Stimulated activated CD8-positive, alpha-beta memory T cell treated with anti-CD3 and anti-CD28 coated beads, Interleukin-4, amount 100 ng/mL, for 4 hours (primary cell): ENCODE results near the gene CARS2.
"Not testable (repeated sequence)": the region's sequence is repeated elsewhere in the genome, so short reads cannot be mapped to it uniquely, and the experiment has no call there.

Source experiments
- DNase-seq, 2 donors: peaks; one replicate each; pipeline ENCODE4 v3.0.0-alpha.2; 2020; ENCODE audit warnings: low read depth in 2 of 2, low spot score in 1 of 2

CARS2 gene

GRCh38 chr13:110624766-110625756 is 80.9 kb downstream of the CARS2 start:
- DNase-seq: no peak

- DNase-seq: no peak
Measured at GRCh38 chr13:110620596-110620995, 85.3 kb downstream of the CARS2 start.

DNA sequence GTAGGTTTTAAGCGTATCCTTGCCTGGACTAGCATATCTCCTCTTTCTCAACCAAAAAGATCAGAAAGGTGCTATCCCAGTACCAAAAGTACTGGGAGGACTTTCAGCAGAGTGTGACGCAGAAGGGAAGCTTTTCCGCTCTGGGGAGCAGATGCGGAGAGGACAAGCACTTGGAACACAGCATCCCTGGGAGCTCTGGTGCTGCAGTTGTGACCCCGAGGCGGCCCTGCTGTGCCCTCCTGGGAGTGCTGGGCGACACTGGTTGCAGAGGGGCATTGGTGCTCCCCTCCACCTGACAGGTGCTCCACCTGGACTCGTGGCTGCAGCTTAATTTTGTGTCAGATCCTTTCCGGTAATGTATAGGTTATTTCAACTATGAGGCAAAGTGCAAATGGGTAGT is 87.1 kb downstream of the CARS2 start:
- no peak for DNase-seq

DNA sequence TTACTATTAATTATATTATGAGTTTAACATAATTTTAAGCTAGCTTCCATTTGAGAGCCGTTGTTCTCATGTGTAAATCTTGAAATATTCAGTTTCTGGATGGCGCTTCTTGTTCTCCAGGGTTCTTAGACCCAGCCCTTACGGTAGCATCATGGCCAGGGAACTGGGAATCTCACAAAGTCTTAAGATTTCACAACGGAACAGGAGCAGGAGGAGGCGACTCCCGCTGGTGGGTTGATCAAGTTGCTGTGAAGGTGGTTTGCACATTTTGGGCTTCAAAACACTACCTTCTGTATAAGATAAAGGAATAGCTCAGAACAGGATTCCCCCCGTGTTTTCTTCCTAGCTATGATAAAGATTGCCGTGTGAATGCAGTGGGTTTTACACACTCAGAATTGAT is 87.7 kb downstream of the CARS2 start:
- no peak for DNase-seq

GRCh38 chr13:110617321-110618072 is 88.4 kb downstream of the CARS2 start:
- no peak for DNase-seq

DNA sequence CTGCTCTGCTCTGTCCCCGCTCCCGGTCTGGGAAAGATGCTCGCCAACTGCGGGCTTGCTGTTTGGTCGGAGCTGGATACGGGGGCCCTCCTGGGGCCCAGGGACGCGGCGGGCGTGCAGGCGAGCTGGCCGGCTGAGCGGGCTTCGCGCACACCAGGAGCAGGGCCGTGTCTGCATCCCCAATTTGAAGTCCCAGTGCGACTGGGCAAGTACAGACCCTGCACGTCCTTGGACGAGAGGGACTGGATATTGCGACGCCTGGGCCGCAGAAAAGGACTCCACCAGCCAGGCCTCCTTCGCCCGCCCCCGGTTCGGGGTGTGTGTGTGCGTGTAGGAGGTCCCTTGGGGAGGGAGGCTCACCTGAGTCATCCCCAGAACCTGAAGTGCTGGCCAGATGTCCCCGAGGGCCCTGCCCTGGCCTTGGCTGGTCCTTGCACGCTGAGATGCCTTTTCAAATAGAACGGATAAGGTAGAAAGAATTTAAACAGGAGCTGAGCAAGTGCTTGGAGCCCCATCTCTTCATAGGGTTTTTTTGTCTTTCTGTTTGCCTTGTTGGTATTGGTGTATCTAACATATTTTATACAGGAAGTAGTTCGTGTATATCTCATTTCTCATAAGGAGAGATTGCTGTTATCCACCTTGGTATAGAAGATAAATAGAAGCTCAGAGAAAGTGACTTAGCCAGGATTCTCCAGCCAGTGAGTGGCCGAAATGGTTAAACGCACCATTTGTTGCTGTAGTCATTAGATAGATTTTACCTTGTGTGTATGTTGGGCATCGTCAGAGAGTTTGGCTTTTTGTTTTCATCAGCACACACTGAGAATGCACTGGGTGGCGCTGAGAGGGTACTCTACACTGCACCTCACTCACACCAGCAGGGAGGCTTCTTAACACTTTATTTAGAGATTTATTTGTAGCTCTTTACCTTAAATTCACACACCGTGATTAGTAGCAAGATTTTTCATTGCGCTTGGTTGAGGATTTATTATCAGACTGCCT is 89.5 kb downstream of the CARS2 start:
- peak in 1 of 2 donors; percentile 18 for DNase-seq

DNA sequence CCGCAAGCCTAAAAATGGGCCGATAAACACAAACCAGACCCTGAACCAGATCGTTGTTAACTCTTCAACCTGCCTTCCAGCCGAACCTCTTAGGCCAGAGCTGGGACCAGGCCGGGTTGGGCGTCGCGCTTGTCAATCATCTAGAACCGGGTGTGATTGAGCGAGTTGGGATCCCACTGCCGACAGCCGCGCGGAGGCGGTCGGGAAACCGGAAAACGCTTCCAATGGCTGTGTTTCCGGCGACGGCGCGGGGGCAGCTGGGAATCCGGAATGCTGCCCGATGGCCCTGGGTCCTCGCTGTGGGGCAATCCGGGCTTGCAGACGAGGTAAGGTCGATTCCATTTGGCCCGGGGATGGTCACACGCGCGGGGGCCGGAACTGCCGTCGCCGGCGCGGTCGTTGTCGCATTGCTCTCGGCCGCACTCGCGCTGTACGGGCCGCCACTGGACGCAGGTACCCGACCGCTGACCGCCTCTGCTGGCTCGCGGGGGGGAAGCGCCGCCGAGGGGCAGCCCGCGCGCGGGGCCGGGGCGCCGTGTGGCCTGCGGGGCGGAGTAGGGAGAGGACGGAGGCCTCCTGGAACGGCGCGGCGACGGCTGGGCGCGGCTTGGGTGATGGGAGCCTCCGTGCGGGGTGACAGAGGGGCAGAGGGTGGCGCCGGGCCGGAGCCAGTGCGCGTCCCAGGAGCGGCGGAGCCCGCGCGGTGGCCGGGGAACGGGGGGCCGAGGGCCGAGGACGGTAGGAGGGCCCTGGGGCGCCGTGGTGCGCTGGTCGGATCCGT is 90.4 kb downstream of the CARS2 start, which contains the start of gene NAXD:
Gene NAXD (plus strand): TSS at position 224 of the 781 bp plus-strand sequence. CDS start 57 bp downstream, at position 281.
- peak; percentile 40 to 42 for DNase-seq

DNA sequence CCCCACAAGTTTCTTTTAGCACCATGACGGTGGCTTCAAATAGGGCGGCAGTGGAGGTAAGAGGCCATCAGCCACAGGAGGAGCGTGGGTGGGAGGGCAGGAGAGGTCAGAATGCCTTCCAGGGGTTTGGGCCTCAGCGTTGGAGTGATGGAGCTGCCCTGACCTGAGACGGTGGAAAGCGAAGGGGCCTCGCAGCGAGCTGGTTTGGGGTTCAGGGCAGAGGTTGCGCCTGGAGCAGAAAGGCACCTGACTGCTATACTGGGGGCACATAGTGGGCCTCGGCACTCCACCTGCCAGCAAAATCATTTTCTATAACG is 91.0 kb downstream of the CARS2 start:
- DNase-seq: no peak

GRCh38 chr13:110610955-110611595 is 94.8 kb downstream of the CARS2 start:
- no peak for DNase-seq

DNA sequence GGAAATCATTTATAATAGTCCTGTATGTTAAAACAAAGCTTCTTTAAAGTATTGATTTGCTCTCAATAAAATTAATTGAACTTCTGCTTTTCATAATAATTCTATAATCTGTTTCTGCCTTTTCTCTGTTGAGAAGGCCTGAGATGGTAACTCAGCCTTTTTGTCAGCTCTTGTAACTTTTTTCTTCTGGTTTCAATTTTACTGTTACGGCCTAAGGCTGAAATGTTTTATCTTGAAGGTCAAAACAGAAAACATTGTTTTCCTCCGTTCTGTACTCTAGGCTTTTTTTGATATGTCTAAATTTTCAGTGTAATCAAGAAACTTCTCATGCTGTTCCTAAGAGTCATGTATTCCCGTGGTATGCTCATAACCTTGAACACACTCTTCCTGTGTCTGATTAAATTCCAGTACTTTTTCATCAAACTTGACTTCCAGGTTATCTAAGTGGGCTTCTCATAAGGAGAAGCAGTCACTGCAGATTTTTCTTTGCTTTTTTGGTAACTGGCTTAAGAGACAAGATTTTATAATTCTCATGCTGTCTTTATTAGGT is 98.2 kb downstream of the CARS2 start:
- DNase-seq: no peak

- not testable (repeated sequence) for DNase-seq
Measured at GRCh38 chr13:110606281-110606680, 99.6 kb downstream of the CARS2 start.

- DNase-seq: no peak
Measured at GRCh38 chr13:110605132-110605531, 100.8 kb downstream of the CARS2 start.

- DNase-seq: no peak
Measured at GRCh38 chr13:110600980-110601379, 104.9 kb downstream of the CARS2 start.

DNA sequence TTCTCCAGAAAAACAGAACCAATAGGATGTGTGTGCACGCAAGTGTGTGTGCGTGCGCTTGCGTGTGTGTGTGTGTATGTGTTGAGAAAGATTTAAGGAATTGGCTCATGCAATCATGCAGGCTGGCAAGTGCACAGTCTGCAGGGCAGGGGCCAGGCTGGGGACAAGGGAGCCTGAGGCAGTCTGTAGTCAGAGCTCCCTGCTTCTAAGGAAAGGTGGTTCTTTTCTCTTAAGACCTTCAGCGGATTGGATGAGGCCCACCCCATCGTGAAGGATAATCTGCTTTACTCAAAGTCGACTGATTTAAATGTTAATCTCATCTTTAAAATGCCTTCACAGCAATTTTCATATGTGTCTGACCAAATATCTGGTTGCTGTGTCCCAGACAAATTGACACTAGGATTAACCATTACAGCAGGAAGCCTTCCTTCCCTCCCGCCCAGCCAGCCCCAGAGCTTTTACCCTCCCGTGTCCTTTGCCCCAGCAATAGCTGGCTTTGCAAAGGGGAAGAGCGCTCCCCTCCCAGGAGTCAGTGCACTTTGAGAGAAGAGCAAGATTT is 105.6 kb downstream of the CARS2 start:
- no peak for DNase-seq

DNA sequence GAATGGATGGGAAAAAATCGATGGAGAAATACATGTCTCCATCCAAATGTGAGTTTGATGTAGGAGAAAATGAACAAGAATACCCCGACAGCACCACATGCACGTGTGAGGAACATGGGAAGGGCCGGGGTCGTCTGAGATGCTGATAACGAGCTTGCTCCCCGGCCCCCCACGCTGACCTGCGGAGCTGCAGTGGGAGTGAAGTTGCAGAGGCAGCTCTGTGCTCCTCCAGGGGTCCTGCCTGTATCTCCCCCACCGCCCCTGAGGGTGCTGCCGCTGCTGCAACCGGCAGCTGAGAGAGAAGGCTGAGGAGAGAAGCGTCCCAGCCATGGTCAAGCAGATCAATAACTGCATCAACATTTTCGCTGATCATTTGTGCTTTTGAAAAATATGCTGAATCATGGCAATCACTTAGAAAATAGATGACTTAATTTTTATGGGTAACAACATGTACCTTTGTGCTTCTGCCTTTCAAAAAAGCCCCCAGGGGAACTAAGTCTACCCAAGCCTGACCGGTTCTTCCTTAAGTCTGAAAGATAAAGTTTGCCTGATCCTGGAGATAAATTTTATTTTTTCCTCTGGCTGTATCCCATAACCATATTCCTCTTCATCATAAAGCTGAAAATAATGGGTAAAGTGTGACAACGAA is 108.8 kb downstream of the CARS2 start:
- no peak for DNase-seq

DNA sequence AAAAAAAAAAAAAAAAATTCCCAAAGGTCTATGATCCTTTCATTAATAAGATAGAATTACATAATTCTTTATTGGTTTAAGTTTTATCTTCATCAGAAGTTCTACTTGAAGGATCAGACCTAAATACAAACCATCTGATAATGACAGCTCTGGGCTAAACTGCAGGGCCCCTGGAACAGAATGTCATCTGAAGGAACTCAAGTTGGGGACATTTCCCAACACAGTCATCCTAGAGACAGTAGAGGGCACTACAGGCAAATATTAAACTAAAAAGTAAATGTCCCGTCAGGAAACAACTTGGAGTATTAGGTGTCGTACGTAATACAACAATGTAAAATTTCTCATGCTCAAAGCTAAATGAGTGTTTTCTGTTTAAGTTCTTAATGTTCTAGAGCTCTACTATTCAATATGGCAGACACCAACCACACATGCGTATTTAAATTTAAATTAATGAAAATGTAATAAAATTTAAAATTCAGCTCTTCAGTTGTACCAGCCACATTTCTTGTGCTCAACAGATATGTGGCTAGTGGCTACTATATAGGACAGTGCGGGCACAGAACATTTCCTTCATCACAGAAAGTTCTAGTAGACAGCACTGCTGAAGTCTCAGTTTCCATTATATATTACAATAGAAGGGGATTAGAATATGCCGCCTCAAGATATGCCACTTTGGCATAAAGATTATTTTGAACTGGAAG is 112.3 kb downstream of the CARS2 start:
- no peak for DNase-seq

- no peak for DNase-seq
Measured at GRCh38 chr13:110592665-110593064, 113.3 kb downstream of the CARS2 start.
